C4-2B (cell line): ENCODE results near the gene KCNH6.

Source experiments
- CTCF ChIP-seq: fragments of 450-650 bp; conservative IDR thresholded peaks from 2 replicates; pipeline ENCODE4 v1.5.1; 2017; ENCODE audit warnings: mild to moderate bottlenecking
- ZFX ChIP-seq: fragments of 450-650 bp; IDR thresholded peaks from 2 replicates; pipeline ENCODE4 v1.6.1; 2017

GRCh38 chr17:63537991-63538692 lies 15.0 kb downstream of the KCNH6 start:
- no peak for TF ChIP-seq CTCF
- TF ChIP-seq ZFX, result no peak
